Adrenal gland (tissue), 19 donors: ENCODE results near the gene SLC38A2. TPM values are rescaled to one million over a fixed set of nuclear protein-coding genes. Genes with fewer than 3 reads are reported as not detected.

ENCODE experiments used
- DNase-seq, 7 donors: peaks; one replicate each; pipeline ENCODE4 v3.0.0-alpha.2; 2019 to 2020
- H3K27ac ChIP-seq, 5 donors: fragments of 200-600 bp; sonication (generic) in 4 of 5; 1 replicate in 3 of 5; 2 replicates in 2 of 5; pipeline versions ENCODE4 v1.5.1 to v1.8.0; 2016 to 2020; ENCODE audit warnings: mild to moderate bottlenecking in 1 of 5
- H3K27me3 ChIP-seq: fragments of 200-600 bp; 2 replicates; pipeline ENCODE4 v1.8.0; 2021
- H3K36me3 ChIP-seq, 2 donors: fragments of 200-600 bp; replicated peaks in 1 of 2; 1 replicate in 1 of 2; 2 replicates in 1 of 2; pipeline versions ENCODE4 v1.5.1 to v1.8.0; 2018 to 2022
- H3K4me1 ChIP-seq, 2 donors: fragments of 200-600 bp; replicated peaks in 1 of 2; 1 replicate in 1 of 2; 2 replicates in 1 of 2; pipeline versions ENCODE4 v1.5.1 to v1.8.0; 2018 to 2021
- H3K4me3 ChIP-seq, 4 donors: fragments of 200-600 bp; sonication (generic) in 3 of 4; one replicate each; pipeline ENCODE4 v1.5.1; 2016 to 2018
- H3K9me3 ChIP-seq, 3 donors: fragments of 200-600 bp; sonication (generic) in 1 of 3; replicated peaks in 1 of 3; 1 replicate in 2 of 3; 2 replicates in 1 of 3; pipeline versions ENCODE4 v1.5.1 to v1.8.0; 2016 to 2021
- CTCF ChIP-seq, 6 experiments: fragments of 450-650 bp in 4 of 6; fragments of 200-600 bp in 2 of 6; sonication (generic) in 1 of 6; IDR thresholded peaks; 1 replicate in 5 of 6; 2 replicates in 1 of 6; pipeline versions ENCODE4 v1.5.1 to v1.8.0; 2016 to 2021; ENCODE audit warnings: antibody characterized with exemption in 6 of 6, mild to moderate bottlenecking in 2 of 6, moderate library complexity in 1 of 6
- POLR2A ChIP-seq, 2 donors: fragments of 450-650 bp; IDR thresholded peaks; one replicate each; pipeline ENCODE4 v1.6.1; 2017; ENCODE audit warnings: antibody characterized with exemption in 2 of 2, mild to moderate bottlenecking in 2 of 2, moderate library complexity in 1 of 2
- WGBS, 4 donors: extraction: QIAGEN DNeasy Blood & Tissue Kit in 2 of 4; methylation state at CpG; one replicate each; pipeline versions ENCODE4 v1.1.5 to v1.1.7; 2013 to 2017; 5-methylcytosine and 5-hydroxymethylcytosine counted together
- intact Hi-C, 2 donors: fragments of 100-400 bp; cut with DNase I; formaldehyde crosslinking; loops; one replicate each; pipeline versions ENCODE4 v1.14.1 to v1.15.0; 2022 to 2023
- long read RNA-seq, 10 donors: library from polyadenylated mRNA in 3 of 10; unstranded in 2 of 10; stranded (forward) in 1 of 10; transcript quantifications; one replicate each; pipeline ENCODE4 v2.0.0 and lab custom pipeline, GENCODE V29; 2021 to 2026
- polyA plus RNA-seq, 3 donors: library from polyadenylated mRNA; stranded (reverse); fragments of 200-250 nt in 2 of 3; fragments of 350-450 nt in 1 of 3; fragmentation: Illumina TruSeq in 1 of 3; extraction: RNeasy Lipid Tissue Mini Kit (QIAGEN cat#74804) in 1 of 3; gene quantifications; one replicate each; pipeline ENCODE4 v1.2.3, GENCODE V29; 2013 to 2014
- total RNA-seq, 9 donors: library from RNA; depleted of rRNA in 4 of 9; stranded (reverse); fragments of >200 nt in 4 of 9; fragments of 120-200 nt in 1 of 9; fragmentation: NEBNext Ultra II Directional in 1 of 9; extraction: Animal tissue kit (Norgen Biotek cat#: 25700) in 1 of 9; gene quantifications; one replicate each; pipeline versions ENCODE4 v1.1.0 to v1.2.4, GENCODE V29; 2013 to 2023
- donor health status: healthy with polysubstance abuse.
- donor health status: Bipolar disorder and iron deficiency.
- donor health status: DM: yes; HTN: yes; CAD: no.
- donor health status: DM: no; HTN: no; CAD: no.
- donor health status: DM: no; HTN: no; CAD: no.
- donor health status: DM: yes; HTN: yes; CAD: no.

SLC38A2 gene
- 100 to 1,000 TPM; 128 to 948 (median 322) TPM for total RNA-seq
- polyA plus RNA-seq = 100 to 1,000 TPM in 2 of 3 donors, 10 to 100 TPM in 1; 94.6 to 119 (median 108) TPM
- long read RNA-seq, donor 1, full-length matches to known transcripts = 14 of 14 reads
- long read RNA-seq, donor 1, partial matches to known transcripts = 0 of 14 reads
- long read RNA-seq, donor 1, other reads (novel, unspliced or antisense) = 0 of 14 reads
- long read RNA-seq, donor 2, full-length matches to known transcripts = 18 of 18 reads
- long read RNA-seq, donor 2, partial matches to known transcripts = 0 of 18 reads
- long read RNA-seq, donor 2, other reads (novel, unspliced or antisense) = 0 of 18 reads
- long read RNA-seq, donor 3, full-length matches to known transcripts = 8 of 8 reads
- long read RNA-seq, donor 3, partial matches to known transcripts = 0 of 8 reads
- long read RNA-seq, donor 3, other reads (novel, unspliced or antisense) = 0 of 8 reads
- long read RNA-seq, donor 4, full-length matches to known transcripts = 14 of 49 reads
- long read RNA-seq, donor 4, partial matches to known transcripts = 7 of 49 reads
- long read RNA-seq, donor 4, other reads (novel, unspliced or antisense) = 28 of 49 reads
- long read RNA-seq, donor 5, full-length matches to known transcripts = 159 of 193 reads
- long read RNA-seq, donor 5, partial matches to known transcripts = 25 of 193 reads
- long read RNA-seq, donor 5, other reads (novel, unspliced or antisense) = 9 of 193 reads
- long read RNA-seq, donor 6, full-length matches to known transcripts = 13 of 46 reads
- long read RNA-seq, donor 6, partial matches to known transcripts = 6 of 46 reads
- long read RNA-seq, donor 6, other reads (novel, unspliced or antisense) = 27 of 46 reads
- long read RNA-seq, donor 7, full-length matches to known transcripts = 10 of 10 reads
- long read RNA-seq, donor 7, partial matches to known transcripts = 0 of 10 reads
- long read RNA-seq, donor 7, other reads (novel, unspliced or antisense) = 0 of 10 reads
- long read RNA-seq, donor 8, full-length matches to known transcripts = 24 of 24 reads
- long read RNA-seq, donor 8, partial matches to known transcripts = 0 of 24 reads
- long read RNA-seq, donor 8, other reads (novel, unspliced or antisense) = 0 of 24 reads
- long read RNA-seq, donor 9, full-length matches to known transcripts = 11 of 11 reads
- long read RNA-seq, donor 9, partial matches to known transcripts = 0 of 11 reads
- long read RNA-seq, donor 9, other reads (novel, unspliced or antisense) = 0 of 11 reads
- long read RNA-seq, donor 10, full-length matches to known transcripts = 2 of 2 reads
- long read RNA-seq, donor 10, partial matches to known transcripts = 0 of 2 reads
- long read RNA-seq, donor 10, other reads (novel, unspliced or antisense) = 0 of 2 reads

GRCh38 chr12:46372544-46373300 is at the start of gene SLC38A2:
Gene SLC38A2 (minus strand): TSS chr12:46372773. CDS start chr12:46371293, 1,480 bp downstream.
- intact Hi-C loops = loop anchor here in 1 of 2 donors (5.0 to 10.0 kb wide), 3 partner anchors 112 to 290 kb away; no protein-coding TSS in a partner anchor
- H3K27me3 ChIP-seq = no peaks in the 10 kb centered on the region
- peak within 1 kb of the TSS; percentile 86 to 99 (median 92) for H3K4me3 ChIP-seq
- peak within 1 kb of the TSS; percentile 94 to 99 (median 98) for H3K27ac ChIP-seq
- 0 to 1% (median 0%) methylated on average over 21 to 48 of the region's 48 CpGs for WGBS, 4 donors
- DNase-seq = peak; percentile 97 to 99 (median 98)
- peaks cover 0 to 34% of the 10 kb centered on the region in 2 donors for H3K36me3 ChIP-seq
- TF ChIP-seq POLR2A (IDR thresholded peaks at IDR 0.05) (peak; percentile 100), CTCF (IDR thresholded peaks at IDR 0.05) (peak in 1 of 6 experiments; percentile 6)
- peaks cover 22 to 33% of the 10 kb centered on the region in 2 donors for H3K4me1 ChIP-seq
- H3K9me3 ChIP-seq = no peaks in the 10 kb centered on the region

- no peak overlapping the region for H3K4me3 ChIP-seq
- H3K36me3 ChIP-seq = no peaks in the 10 kb centered on the region
- no peaks in the 10 kb centered on the region for H3K9me3 ChIP-seq
- 83 to 100% (median 95%) methylated on average over 1 of the region's 1 CpG for WGBS, 4 donors
- TF ChIP-seq POLR2A (IDR thresholded peaks at IDR 0.05) (no peak), CTCF (IDR thresholded peaks at IDR 0.05) (no peak)
- no peak overlapping the region for H3K27ac ChIP-seq
- no peaks in the 10 kb centered on the region for H3K27me3 ChIP-seq
- no peak for DNase-seq
- no peaks in the 10 kb centered on the region for H3K4me1 ChIP-seq
- intact Hi-C loops = no loop called here
These were observed 47.1 kb upstream of the SLC38A2 start for GRCh38 chr12:46419675-46420074.

GRCh38 chr12:46415552-46415951 is 43.0 kb upstream of the SLC38A2 start:
- H3K4me3 ChIP-seq = no peak overlapping the region
- H3K27ac ChIP-seq = no peak overlapping the region
- intact Hi-C loops = no loop called here
- DNase-seq = no peak
- no peaks in the 10 kb centered on the region for H3K4me1 ChIP-seq
- H3K36me3 ChIP-seq = no peaks in the 10 kb centered on the region
- no peaks in the 10 kb centered on the region for H3K9me3 ChIP-seq
- no peaks in the 10 kb centered on the region for H3K27me3 ChIP-seq
- WGBS, 4 donors = 75 to 89% (median 82%) methylated on average over 4 of the region's 4 CpGs
- no peak for TF ChIP-seq CTCF (IDR thresholded peaks at IDR 0.05)
- TF ChIP-seq POLR2A (IDR thresholded peaks at IDR 0.05) = no peak
